Activated CD8-positive, alpha-beta memory T cell treated with anti-CD3 and anti-CD28 coated beads, Interleukin-2, amount 50 U/mL, for 1 hour (primary cell): ENCODE measurements around the gene PLK5.
"Not testable (repeated sequence)": the region's sequence is repeated elsewhere in the genome, so short reads cannot be mapped to it uniquely, and the experiment has no call there.

Experiments used
- DNase-seq: peaks from one replicate; pipeline ENCODE4 v3.0.0-alpha.2; 2020; ENCODE audit errors: extremely low read depth

Gene PLK5

GRCh38 chr19:1507763-1508506, 15.9 kb upstream of the PLK5 start:
- DNase-seq = peak; percentile 90

GRCh38 chr19:1508507-1508856, 15.4 kb upstream of the PLK5 start:
- DNase-seq = no peak

GRCh38 chr19:1509602-1510441, 14.1 kb upstream of the PLK5 start:
- no peak for DNase-seq

- DNase-seq = no peak
Observed at GRCh38 chr19:1510442-1510806, 13.5 kb upstream of the PLK5 start.

GRCh38 chr19:1510807-1511206, 13.1 kb upstream of the PLK5 start:
- DNase-seq = no peak

GRCh38 chr19:1511318-1512317, 12.3 kb upstream of the PLK5 start:
- no peak for DNase-seq

- DNase-seq = no peak
Observed at GRCh38 chr19:1512671-1513498, 11.0 kb upstream of the PLK5 start, which contains the start of gene ADAMTSL5. Gene ADAMTSL5, minus strand, starts transcription at chr19:1513019. Its CDS starts 2,076 bp downstream, at chr19:1510943.

GRCh38 chr19:1513499-1514294, 10.2 kb upstream of the PLK5 start:
- DNase-seq = no peak

- no peak for DNase-seq
Observed at GRCh38 chr19:1514295-1514661, 9.6 kb upstream of the PLK5 start.

- DNase-seq = no peak
Observed at GRCh38 chr19:1514986-1515721, 8.7 kb upstream of the PLK5 start.

GRCh38 chr19:1516395-1516753, 7.5 kb upstream of the PLK5 start:
- DNase-seq = no peak

GRCh38 chr19:1518471-1518870, 5.4 kb upstream of the PLK5 start:
- no peak for DNase-seq

- DNase-seq = not testable (repeated sequence)
Observed at GRCh38 chr19:1519802-1520201, 4.1 kb upstream of the PLK5 start.

GRCh38 chr19:1520203-1520780, 3.6 kb upstream of the PLK5 start:
- DNase-seq = no peak

- no peak for DNase-seq
Observed at GRCh38 chr19:1521636-1522035, 2.2 kb upstream of the PLK5 start.

GRCh38 chr19:1522061-1522460, 1.8 kb upstream of the PLK5 start:
- DNase-seq = no peak

- DNase-seq = no peak
Observed at GRCh38 chr19:1522838-1523237, 1.0 kb upstream of the PLK5 start.

- DNase-seq = no peak
Observed at GRCh38 chr19:1524287-1524971, 552 bp downstream of the PLK5 start.

GRCh38 chr19:1524972-1525325, 1.1 kb downstream of the PLK5 start:
- DNase-seq = no peak
